ENCODE data around the gene U2AF1L4. TPM values are rescaled to one million over a fixed set of nuclear protein-coding genes. Genes with fewer than 3 reads are reported as not detected.

Gene U2AF1L4
- total and polyA plus RNA-seq, 10 of the 15 experiments (the other 5 are each of a cell fraction or from before 2014, with no cell fraction given) = 7.9 to 21.6 (median 15.1) TPM

DNA sequence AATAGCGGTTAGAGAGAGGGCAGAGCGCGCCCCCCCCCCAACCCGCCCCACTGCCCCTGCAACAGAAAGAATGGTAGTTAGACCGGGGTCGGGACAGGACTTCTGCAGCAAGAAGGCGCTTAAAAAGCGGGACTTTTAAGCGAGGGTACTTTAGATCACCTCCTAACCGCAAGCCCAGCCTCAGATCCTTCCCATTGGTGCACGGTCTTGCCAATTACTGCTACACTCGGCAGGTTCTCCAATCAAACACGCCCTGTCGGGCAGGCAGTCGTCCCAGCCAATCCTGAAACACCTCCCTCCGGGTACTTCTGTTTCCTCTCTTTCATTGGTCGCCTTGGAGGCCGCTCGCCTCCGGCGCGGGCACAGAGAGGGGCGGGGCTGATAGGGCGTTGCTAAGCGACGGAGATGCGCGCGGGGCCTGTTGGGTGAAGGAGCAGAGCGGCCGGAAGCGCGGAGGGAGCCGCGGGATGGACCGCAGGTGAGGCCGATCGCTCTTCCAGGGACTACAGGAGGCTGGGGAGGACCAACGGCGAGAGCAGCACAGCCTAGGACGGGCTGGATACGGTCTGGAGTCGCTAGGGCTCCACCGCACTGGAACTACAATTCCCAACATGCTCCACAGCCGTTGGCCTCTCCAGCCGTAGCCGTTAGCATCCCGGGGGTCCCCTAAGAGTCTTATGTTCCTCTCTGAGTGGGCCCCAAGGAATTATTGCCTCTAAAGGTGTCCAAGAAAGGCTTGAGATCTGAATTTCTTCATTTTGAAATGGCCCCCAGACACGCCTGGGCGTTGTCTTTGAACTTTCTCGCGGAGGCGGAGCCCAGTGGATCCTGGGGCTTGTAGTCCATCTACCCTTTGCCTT, 12.8 kb upstream of the U2AF1L4 start, which contains the start of gene PROSER3 (continued):
- peak; percentile 30; the same call in 1 of the 2 replicates for TF ChIP-seq NRF1 (conservative IDR thresholded peaks at IDR 0.05; ENCODE audit: low read depth, low read length)
- no peak for TF ChIP-seq PAX8 (IDR thresholded peaks at IDR 0.05)
- no peak for TF ChIP-seq ZBED1 (IDR thresholded peaks at IDR 0.05; ENCODE audit: borderline replicate concordance)
- TF ChIP-seq, protein P1, sequence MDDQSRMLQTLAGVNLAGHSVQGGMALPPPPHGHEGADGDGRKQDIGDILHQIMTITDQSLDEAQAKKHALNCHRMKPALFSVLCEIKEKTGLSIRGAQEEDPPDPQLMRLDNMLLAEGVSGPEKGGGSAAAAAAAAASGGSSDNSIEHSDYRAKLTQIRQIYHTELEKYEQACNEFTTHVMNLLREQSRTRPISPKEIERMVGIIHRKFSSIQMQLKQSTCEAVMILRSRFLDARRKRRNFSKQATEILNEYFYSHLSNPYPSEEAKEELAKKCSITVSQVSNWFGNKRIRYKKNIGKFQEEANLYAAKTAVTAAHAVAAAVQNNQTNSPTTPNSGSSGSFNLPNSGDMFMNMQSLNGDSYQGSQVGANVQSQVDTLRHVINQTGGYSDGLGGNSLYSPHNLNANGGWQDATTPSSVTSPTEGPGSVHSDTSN (IDR thresholded peaks at IDR 0.05; ENCODE audit: insufficient replicate concordance, low read depth, low read length) = peak; percentile 97
- TF ChIP-seq ATF7 (IDR thresholded peaks at IDR 0.05; ENCODE audit: low read depth) = peak; percentile 46
- TF ChIP-seq YY1 (IDR thresholded peaks at IDR 0.05; ENCODE audit: low read depth, low read length) = peak; percentile 93
- TF ChIP-seq YBX1 (IDR thresholded peaks at IDR 0.05) = no peak
- no peak; the same call in 1 of the 2 replicates for TF ChIP-seq RB1 (IDR thresholded peaks at IDR 0.05; ENCODE audit: borderline replicate concordance)
- TF ChIP-seq, protein P2, sequence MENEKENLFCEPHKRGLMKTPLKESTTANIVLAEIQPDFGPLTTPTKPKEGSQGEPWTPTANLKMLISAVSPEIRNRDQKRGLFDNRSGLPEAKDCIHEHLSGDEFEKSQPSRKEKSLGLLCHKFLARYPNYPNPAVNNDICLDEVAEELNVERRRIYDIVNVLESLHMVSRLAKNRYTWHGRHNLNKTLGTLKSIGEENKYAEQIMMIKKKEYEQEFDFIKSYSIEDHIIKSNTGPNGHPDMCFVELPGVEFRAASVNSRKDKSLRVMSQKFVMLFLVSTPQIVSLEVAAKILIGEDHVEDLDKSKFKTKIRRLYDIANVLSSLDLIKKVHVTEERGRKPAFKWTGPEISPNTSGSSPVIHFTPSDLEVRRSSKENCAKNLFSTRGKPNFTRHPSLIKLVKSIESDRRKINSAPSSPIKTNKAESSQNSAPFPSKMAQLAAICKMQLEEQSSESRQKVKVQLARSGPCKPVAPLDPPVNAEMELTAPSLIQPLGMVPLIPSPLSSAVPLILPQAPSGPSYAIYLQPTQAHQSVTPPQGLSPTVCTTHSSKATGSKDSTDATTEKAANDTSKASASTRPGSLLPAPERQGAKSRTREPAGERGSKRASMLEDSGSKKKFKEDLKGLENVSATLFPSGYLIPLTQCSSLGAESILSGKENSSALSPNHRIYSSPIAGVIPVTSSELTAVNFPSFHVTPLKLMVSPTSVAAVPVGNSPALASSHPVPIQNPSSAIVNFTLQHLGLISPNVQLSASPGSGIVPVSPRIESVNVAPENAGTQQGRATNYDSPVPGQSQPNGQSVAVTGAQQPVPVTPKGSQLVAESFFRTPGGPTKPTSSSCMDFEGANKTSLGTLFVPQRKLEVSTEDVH (IDR thresholded peaks at IDR 0.05; ENCODE audit: low read depth, partially characterized antibody) = peak; percentile 20
- 0 out of 3 replicates have a peak, but pooled peaks have one; percentile 17 for TF ChIP-seq POU2F2 (IDR thresholded peaks at IDR 0.05; ENCODE audit: borderline replicate concordance, low read depth, low read length)
- peak; percentile 3 to 15; a peak in 1 of 4 replicates for TF ChIP-seq BHLHE40 (IDR thresholded peaks at IDR 0.05; ENCODE audit: borderline replicate concordance in 1 of 2, low read depth in 2 of 2, low read length in 1 of 2)
- TF ChIP-seq EED (IDR thresholded peaks at IDR 0.05; ENCODE audit: low read depth) = 0 out of 2 replicates have a peak, but pooled peaks have one; percentile 41
- TF ChIP-seq SIN3A (IDR thresholded peaks at IDR 0.05; ENCODE audit: low read depth, low read length) = peak; percentile 79
- peak in 1 of 2 experiments; percentile 31; a peak in 1 of 4 replicates for TF ChIP-seq EP300 (IDR thresholded peaks at IDR 0.05; ENCODE audit: borderline replicate concordance in 1 of 2, control insufficient read depth in 1 of 2, low read depth in 2 of 2, low read length in 2 of 2)
- peak; percentile 45 for TF ChIP-seq MXI1 (IDR thresholded peaks at IDR 0.05; ENCODE audit: low read depth, low read length)
- TF ChIP-seq, protein P3, sequence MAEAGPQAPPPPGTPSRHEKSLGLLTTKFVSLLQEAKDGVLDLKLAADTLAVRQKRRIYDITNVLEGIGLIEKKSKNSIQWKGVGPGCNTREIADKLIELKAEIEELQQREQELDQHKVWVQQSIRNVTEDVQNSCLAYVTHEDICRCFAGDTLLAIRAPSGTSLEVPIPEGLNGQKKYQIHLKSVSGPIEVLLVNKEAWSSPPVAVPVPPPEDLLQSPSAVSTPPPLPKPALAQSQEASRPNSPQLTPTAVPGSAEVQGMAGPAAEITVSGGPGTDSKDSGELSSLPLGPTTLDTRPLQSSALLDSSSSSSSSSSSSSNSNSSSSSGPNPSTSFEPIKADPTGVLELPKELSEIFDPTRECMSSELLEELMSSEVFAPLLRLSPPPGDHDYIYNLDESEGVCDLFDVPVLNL (IDR thresholded peaks at IDR 0.05; ENCODE audit: low read depth, low read length) = peak; percentile 62; the same call in 1 of the 2 replicates
- TF ChIP-seq NFYA (IDR thresholded peaks at IDR 0.05; ENCODE audit: borderline replicate concordance, low read depth, low read length) = peak; percentile 90
- TF ChIP-seq NFYB (IDR thresholded peaks at IDR 0.05; ENCODE audit: insufficient read depth, low read depth, low read length) = peak; percentile 99
- TF ChIP-seq CREB1 (IDR thresholded peaks at IDR 0.05; ENCODE audit: low read depth) = peak; percentile 60
- 0 out of 2 replicates have a peak, but pooled peaks have one; percentile 76 for TF ChIP-seq STAT1 (conservative IDR thresholded peaks at IDR 0.05)
- TF ChIP-seq HDAC6 (IDR thresholded peaks at IDR 0.05; ENCODE audit: unreplicated experiment) = no peak
- peak; percentile 31; the same call in 1 of the 2 replicates for TF ChIP-seq PML (IDR thresholded peaks at IDR 0.05; ENCODE audit: low read length)
- TF ChIP-seq, protein P4, sequence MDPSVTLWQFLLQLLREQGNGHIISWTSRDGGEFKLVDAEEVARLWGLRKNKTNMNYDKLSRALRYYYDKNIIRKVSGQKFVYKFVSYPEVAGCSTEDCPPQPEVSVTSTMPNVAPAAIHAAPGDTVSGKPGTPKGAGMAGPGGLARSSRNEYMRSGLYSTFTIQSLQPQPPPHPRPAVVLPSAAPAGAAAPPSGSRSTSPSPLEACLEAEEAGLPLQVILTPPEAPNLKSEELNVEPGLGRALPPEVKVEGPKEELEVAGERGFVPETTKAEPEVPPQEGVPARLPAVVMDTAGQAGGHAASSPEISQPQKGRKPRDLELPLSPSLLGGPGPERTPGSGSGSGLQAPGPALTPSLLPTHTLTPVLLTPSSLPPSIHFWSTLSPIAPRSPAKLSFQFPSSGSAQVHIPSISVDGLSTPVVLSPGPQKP (IDR thresholded peaks at IDR 0.05; ENCODE audit: low read depth, low read length) = peak; percentile 72; the same call in 1 of the 2 replicates

Measured in GM12878 (cell line).